Hematopoietic multipotent progenitor cell treated with erythropoietin and hydrocortisone succinate and interleukin-3 and kit ligand, for 6 days (in vitro differentiated cells): Measurements from ENCODE around the gene MED14.

Experiments used
- DNase-seq: peaks from one replicate; pipeline ENCODE4 v3.0.0-alpha.2; 2015

MED14 gene

GRCh38 chrX:40663078-40663740 lies 72.1 kb downstream of the MED14 start:
- no peak for DNase-seq

GRCh38 chrX:40661489-40661888 lies 73.9 kb downstream of the MED14 start:
- DNase-seq, result no peak

- DNase-seq, result no peak
Observed at GRCh38 chrX:40660381-40660780, 75.0 kb downstream of the MED14 start.

- no peak for DNase-seq
Observed at GRCh38 chrX:40653535-40653934, 81.8 kb downstream of the MED14 start.

- no peak for DNase-seq
Observed at GRCh38 chrX:40652664-40653063, 82.7 kb downstream of the MED14 start.

GRCh38 chrX:40651620-40652223 lies 83.6 kb downstream of the MED14 start:
- peak; percentile 85 for DNase-seq

- DNase-seq, result peak; percentile 86
Observed at GRCh38 chrX:40647307-40648197, 87.8 kb downstream of the MED14 start, which contains the start of gene CXorf38. Gene CXorf38 (minus strand): TSS chrX:40647561. CDS start chrX:40647520, 41 bp downstream.

- peak; percentile 60 for DNase-seq
Observed at GRCh38 chrX:40646489-40647306, 88.6 kb downstream of the MED14 start.

- DNase-seq, result peak; percentile 77
Observed at GRCh38 chrX:40644821-40645358, 90.5 kb downstream of the MED14 start.

- peak; percentile 63 for DNase-seq
Observed at GRCh38 chrX:40644176-40644575, 91.2 kb downstream of the MED14 start.

- no peak for DNase-seq
Observed at GRCh38 chrX:40637687-40638086, 97.7 kb downstream of the MED14 start.

GRCh38 chrX:40632199-40632598 lies 103.1 kb downstream of the MED14 start:
- no peak for DNase-seq

GRCh38 chrX:40628506-40628905 lies 106.8 kb downstream of the MED14 start:
- DNase-seq, result peak; percentile 5

GRCh38 chrX:40625294-40625693 lies 110.0 kb downstream of the MED14 start:
- DNase-seq, result no peak

- no peak for DNase-seq
Observed at GRCh38 chrX:40623665-40624064, 111.7 kb downstream of the MED14 start.

GRCh38 chrX:40623139-40623536 lies 112.2 kb downstream of the MED14 start, which contains the start of gene MPC1L:
Gene MPC1L (plus strand): TSS chrX:40623428. CDS start chrX:40623566, 138 bp downstream.
- no peak for DNase-seq

GRCh38 chrX:40622479-40623138 lies 112.7 kb downstream of the MED14 start:
- DNase-seq, result no peak

- no peak for DNase-seq
Observed at GRCh38 chrX:40617566-40617965, 117.8 kb downstream of the MED14 start.

- DNase-seq, result no peak
Observed at GRCh38 chrX:40615976-40616375, 119.4 kb downstream of the MED14 start.

- no peak for DNase-seq
Observed at GRCh38 chrX:40612511-40612910, 122.8 kb downstream of the MED14 start.

- DNase-seq, result no peak
Observed at GRCh38 chrX:40607381-40607780, 128.0 kb downstream of the MED14 start.

GRCh38 chrX:40603446-40603845 lies 131.9 kb downstream of the MED14 start:
- no peak for DNase-seq
